ENCODE measurements around the gene FSD1L. TPM values are rescaled to one million over a fixed set of nuclear protein-coding genes. Genes with fewer than 3 reads are reported as not detected.
A peak's percentile ranks its signal among the peaks of the same experiment; 100 is the strongest.
"Not testable (repeated sequence)": the region's sequence is repeated elsewhere in the genome, so short reads cannot be mapped to it uniquely, and the experiment has no call there.

FSD1L gene
- total RNA-seq, 1 donor from 2014 or later: 0.50 TPM

GRCh38 chr9:105535920-105536668, 88.3 kb downstream of the FSD1L start:
- DNase-seq (ENCODE audit: low spot score) (no peak), ATAC-seq (no peak)

GRCh38 chr9:105539452-105539851, 91.6 kb downstream of the FSD1L start:
- DNase-seq (ENCODE audit: low spot score): no peak
- no peak for ATAC-seq

GRCh38 chr9:105541838-105542237, 94.0 kb downstream of the FSD1L start:
- DNase-seq (ENCODE audit: low spot score): no peak
- ATAC-seq: no peak

DNA sequence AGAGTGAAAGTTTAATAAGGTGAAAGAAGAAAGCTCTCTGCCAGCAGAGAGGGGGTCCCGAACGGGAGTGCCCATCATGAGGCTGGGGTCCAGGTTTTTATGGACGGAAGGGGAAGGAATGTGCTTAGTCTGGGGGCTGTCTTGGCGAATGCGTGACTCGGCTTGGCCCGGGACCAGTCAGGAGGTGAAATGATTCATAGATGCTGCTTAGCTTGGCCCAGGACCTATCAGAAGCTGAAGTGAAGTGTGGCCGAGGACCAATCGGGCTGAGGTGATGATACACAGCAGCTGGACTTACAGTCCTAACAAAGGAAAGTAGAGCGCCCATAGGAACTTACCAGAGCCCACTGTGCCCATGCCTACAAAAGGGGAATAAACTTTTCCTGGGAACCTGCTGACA, 106.2 kb downstream of the FSD1L start:
- ATAC-seq: no peak
- no peak for DNase-seq (ENCODE audit: low spot score)

- ATAC-seq (peak; percentile 99), DNase-seq (ENCODE audit: low spot score) (peak; percentile 92)
These were observed 110.2 kb downstream of the FSD1L start, which contains the start of gene FKTN for GRCh38 chr9:105557804-105558610. TSS of gene FKTN (plus strand) at chr9:105558131. CDS start at chr9:105575033, 16,902 bp downstream.

- DNase-seq (ENCODE audit: low spot score) (no peak), ATAC-seq (no peak)
These were observed 124.6 kb downstream of the FSD1L start for GRCh38 chr9:105572455-105572854.

GRCh38 chr9:105579952-105580351, 132.1 kb downstream of the FSD1L start:
- not testable (repeated sequence) for DNase-seq (ENCODE audit: low spot score); ATAC-seq

DNA sequence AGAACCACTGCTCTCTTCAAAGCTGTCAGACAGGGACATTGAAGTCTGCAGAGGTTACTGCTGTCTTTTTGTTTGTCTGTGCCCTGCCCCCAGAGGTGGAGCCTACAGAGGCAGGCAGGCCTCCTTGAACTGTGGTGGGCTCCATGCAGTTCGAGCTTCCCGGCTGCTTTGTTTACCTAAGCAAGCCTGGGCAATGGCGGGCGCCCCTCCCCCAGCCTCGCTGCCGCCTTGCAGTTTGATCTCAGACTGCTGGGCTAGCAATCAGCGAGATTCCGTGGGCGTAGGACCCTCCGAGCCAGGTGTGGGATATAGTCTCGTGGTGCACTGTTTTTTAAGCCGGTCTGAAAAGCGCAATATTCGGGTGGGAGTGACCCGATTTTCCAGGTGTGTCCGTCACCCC, 133.7 kb downstream of the FSD1L start:
- ATAC-seq; DNase-seq (ENCODE audit: low spot score): not testable (repeated sequence)

DNA sequence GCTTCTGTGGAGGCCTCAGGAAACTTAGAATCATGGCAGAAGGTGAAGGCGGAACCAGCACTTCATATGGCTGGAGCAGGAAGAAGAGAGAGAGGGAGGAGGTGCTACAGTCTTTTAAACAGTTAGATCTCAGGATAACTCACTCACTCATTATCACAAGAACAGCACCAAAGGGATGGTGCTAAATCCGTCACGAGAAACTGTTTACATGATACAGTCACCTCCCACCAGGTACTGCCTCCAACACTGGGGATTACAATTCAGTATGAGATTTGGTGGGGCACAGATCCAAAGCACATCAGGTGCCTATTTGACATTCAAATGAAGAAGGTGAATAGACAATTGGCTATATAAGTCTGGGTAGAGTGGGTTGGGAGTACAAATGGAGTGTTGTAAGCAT, 145.3 kb downstream of the FSD1L start:
- DNase-seq (ENCODE audit: low spot score) (no peak), ATAC-seq (no peak)

Other genes with a start within 250 kb of the FSD1L start
- 54.1 TPM for gene SLC44A1, start 203.4 kb upstream of the FSD1L start, total RNA-seq
- 5.1 TPM for gene FKTN, start 110.1 kb downstream of the FSD1L start, total RNA-seq
- not detected for gene TAL2, start 214.4 kb downstream of the FSD1L start, total RNA-seq
- gene TMEM38B, start 246.5 kb downstream of the FSD1L start, total RNA-seq: 12.9 TPM

All from left lobe of liver (tissue), 2 donors.